ENCODE measurements around the gene GNAQ.

GNAQ gene

DNA sequence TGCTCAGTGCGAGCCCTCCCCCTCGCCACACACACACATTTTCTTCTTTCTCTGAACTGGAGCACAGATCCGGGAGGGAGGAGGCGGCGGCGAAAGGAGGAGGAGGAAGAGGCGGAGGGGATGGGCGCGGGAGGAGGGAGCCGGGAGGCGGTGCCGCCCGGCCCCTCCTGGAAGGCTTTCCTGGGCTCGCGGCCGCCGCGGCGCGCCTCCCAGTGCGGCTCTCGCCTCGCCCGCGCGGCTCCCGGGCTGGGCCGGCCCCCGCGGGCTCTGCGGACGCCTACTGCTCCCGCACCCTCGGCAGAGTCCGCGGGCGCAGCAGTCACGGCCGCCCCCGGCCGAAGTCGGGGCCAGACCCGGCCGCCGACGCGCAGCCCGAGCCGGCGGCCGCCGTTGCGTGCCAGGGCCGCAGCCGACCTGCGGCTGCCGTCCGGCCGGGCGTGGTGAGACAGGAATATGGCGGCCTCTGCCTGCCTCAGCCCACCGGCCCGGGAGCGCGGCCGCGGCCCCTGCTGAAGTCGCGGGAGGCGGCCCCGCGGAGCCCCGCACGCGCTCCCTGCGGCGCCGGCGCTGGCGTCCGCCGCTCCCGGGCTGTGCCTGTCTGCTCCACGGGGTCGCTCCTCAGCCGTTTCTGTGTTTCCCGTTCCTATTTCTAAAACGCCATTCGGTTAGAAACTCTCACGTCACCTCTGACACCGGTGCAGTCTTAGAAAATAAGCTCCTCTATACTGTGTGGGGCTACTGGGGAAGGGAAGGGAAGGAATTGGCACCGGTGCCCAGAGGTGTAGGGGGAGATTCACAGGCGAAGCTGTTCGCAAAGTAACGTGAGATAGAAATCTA, 500 bp upstream of the GNAQ start:
- peak; percentile 97 for DNase-seq

DNA sequence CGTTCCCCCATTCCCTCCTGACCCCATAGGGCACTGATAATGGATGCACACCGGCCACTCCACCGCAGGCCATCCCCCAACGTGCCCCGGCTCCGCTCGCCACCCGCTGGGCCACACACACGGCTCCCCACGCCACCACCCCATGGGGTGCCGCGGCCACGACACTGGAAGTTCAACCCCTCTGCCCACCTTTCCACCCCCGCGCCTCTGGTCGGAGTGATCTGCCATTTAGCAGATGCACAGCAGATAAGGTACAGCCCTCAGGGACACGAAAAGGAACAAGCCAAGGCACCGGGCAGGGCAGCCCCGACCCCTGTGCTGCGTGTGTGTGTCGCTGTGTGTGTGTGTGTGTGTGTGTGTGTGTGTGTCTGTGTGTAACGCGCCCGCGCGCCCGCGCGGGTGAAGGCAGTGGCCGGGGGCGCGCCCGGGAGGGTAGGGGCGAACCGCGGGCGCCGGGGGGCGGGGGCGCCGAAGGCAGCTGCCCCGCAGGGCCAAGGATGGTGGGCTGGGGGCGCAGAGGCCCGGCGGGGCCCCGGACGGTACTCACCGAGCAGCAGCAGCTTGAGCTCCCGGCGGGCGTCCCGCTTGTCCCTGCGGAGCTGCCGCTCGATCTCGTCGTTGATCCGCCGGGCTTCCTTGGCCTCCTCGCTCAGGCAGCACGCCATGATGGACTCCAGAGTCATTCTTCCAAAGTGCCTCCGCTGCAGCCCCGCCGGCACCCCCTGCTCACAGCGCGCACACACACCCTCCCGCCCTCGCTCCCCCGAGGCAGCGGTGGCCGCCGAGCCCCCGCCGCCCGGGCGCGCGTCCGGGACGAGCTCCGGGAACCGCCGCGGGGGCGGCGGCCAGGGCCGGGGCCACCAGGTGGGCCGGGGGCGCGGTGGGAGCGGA, 813 bp downstream of the GNAQ start:
- DNase-seq, result peak; percentile 49

DNA sequence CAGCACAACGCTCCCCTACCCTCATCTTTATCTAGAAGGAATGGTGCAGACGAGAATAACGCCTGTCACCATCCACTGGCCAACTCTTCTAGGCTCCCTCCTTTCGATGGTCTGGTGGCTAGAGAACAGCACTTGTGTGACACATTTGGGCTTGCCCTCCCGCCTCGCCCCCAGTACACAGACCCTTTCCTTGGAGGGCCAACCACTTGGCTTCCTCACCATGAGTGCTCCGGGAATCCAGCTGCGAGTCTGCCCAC, 1.4 kb downstream of the GNAQ start:
- DNase-seq, result peak; percentile 27

DNA sequence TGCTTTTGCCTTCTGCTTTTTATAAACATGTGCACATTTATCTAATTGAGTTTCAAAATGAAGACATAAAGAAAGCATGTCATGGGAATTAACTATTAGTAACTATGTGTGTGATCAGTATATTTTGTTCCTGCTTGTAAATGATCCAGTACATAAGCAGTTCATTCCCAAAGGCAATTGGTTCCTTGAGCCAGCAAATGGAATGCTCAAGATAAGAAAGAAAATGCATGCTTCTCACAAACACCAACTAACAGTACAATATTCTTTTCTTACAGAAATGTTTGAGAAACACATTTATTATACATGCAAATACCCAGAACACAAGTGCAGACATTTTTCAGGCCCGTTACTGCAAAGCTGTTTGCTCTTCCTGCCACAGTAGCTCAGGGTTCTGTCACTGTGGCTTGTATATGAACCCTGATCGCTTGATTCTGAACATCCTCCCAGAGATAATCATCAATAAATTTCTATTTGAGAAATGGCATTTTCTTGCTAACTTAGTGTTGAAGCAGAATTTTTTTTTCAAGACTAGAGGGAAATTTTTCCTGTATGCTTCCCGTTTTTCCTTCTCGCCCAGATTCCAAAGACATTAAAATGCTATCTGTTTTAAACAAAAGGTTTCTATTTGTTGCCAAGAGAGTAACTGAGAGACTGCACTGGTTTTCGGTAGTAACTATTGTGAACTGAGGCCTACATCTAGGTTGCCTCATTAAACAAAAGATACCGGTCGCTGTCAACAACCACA, 1.9 kb downstream of the GNAQ start:
- peak; percentile 28 for DNase-seq

DNA sequence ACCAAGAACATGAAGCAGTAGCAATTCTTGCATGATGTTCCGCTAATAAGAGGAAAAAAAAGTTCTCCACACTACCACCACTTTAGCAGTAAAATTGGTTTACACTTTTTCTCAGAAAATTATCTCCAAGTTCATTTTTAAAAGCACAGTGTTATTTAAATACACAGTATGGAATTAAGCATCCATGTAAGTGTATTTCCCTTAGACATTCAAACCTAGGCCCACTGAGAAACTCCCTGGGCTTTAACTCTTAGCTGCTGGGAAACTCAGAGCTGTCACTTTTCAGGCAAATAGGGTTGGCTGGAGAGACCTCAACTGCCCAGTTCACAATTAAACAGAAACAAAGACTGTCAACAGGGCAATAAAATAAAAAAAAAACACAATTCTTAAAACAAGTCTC, 2.7 kb downstream of the GNAQ start:
- no peak for DNase-seq

DNA sequence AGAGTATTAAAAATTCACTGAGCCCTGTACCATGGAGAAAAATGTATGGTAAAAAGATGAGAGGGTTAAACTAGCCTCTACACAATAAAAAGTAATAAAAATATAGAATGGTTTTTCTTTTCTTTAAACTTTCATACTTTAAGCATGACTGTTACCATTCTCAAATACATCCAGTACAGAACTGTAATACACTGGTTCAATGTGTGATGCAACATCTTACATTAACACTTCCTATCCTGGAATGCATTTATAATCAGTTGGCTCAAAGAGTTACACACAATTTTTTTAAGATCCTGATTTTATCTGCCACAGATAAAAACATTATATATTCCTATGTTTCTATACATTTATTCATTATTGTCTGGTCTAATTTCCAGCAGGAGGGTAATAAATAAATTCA, 4.7 kb downstream of the GNAQ start:
- DNase-seq, result peak; percentile 71

DNA sequence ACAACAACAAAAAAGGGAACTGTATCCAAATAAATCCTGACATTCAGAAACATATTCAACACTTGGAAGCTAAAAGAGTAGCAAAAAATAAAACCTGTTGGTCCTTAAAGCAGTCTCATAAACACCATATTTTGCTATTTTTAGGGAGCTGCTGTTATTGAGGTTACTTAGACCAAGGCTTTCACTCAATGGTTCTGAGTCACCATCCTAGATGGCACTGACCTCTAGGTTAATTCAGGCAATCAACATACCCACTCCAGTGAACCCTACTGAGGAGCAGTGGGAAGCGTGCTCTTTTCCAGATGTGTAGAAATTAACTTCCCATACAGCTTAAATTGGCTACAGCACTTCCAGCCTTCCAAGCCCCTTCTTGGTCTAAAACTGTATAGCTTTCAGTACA, 5.2 kb downstream of the GNAQ start:
- DNase-seq, result peak; percentile 30

DNA sequence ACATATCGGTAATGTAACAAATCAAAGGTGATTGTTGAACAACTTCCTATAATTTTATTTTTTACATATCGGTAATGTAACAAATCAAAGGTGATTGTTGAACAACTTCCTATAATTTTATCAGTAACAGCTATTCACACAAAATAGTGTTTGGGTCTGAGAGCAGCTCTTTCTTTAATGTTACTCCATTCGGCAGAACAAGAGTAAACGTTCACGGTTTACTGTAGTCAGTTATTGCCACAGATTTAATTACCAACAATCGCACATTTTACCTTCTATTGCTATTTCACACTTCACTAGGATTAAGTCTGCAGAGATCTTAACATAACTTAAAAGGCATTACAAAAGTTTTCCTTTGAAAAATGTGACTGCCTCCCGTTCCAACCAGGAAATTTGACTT, 6.4 kb downstream of the GNAQ start:
- DNase-seq, result no peak

DNA sequence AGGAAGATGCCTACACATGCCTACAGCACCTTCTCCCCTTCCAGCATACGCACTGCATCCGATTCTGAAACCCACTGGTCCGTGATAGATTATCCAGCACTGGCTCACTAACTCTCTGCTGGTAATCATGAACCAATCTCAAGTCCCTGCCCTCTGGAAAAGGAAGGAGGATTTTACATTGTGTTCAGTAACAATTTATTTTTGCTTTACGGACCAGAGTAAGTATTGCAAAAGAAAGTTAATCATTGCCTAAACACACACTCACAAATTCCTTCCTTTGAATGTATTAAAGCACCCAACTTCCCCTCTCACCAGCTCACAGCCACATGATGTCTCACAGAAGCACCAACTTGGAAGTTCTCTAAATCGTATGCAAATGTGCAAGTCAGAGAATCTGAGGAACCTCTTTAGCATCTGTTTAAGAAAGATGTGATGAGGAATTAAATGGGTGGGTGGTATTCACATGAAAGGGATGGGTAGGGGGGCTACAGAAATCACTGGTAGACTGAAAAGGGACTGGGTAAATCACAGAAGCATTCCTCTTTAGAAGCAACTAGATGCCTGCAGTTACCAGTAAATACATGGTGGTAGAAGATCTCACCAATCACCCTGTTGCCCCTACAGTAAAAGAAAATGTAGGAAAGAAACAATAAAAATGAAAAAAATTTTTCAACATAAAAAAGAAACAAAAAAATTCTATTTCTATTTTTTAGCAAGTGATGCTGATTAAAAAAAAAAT, 8.4 kb downstream of the GNAQ start:
- DNase-seq, result peak; percentile 64

DNA sequence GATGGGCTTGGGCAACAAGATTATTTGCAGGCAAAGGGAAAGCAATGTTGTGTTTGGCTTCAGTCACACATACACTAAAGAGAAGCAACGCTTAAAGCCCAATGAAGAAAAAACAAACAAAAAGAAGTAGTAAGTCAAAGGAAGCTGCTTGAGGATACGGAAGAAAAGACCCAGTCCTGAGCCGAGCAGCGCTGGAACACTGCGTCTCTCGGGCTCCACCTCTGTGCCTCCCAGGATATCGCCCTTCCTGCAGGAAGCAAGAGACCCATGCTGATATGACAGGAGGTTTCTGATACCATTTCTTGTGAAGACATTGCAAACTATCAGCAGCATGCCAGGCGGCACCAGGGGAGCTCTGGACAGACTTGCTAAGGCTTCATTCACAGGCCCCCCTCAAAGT, 9.9 kb downstream of the GNAQ start:
- no peak for DNase-seq

DNA sequence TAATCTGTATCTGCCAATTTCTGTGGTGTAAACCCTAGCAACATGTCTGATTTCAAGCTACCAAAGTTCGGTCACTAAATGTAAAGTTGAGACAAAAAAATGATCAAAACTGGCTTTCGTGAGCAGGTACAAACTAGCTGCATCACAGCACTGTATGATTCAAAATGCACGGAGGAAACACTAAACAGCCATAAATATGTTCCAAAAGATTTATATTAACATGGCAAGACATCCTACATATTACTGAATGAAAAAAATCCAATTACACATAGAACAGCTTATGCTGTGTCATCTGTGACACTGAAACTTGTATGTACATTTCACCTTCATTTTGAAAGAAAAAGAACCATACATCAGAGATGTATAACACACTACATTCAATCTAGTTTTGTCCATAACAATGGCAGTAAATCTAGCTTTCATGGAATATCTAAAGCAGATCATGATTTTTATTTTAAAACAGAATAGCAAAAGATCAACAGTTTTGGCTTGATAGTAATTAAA, 14.4 kb downstream of the GNAQ start:
- no peak for DNase-seq

DNA sequence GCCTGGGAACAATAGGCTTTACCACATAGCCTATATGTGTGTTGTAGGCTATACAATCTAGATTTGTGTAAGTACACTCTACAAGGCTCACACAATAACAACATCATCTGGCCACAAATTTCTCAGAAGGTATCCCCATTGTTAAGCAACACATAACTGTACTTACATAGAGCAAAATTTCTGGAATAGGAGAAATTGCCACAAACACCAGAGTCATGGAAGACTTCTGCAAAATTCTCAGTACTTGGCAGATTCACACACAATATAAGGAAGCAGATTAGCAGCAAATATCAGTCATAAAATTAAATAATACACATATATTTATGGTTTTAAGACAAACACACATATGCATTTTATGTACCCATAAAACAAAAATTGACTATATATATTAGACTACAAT, 16.4 kb downstream of the GNAQ start:
- no peak for DNase-seq

DNA sequence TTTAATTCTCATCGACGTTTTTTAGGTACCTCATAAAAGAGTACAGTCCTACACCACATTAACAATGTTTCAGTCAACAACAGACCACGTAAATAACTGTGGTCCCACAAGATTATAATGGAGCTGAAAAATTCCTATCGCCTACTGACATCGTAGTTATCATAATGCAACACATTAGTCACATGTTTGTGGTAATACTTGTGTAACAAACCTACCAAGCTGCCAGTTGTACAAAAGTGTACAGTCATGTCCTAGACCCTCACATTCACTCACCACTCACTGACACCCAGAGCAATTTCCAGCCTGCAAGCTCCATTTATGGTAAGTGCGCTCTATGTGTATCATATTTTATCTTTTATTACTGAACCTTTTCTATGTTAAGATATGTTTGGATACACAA, 16.8 kb downstream of the GNAQ start:
- DNase-seq, result peak; percentile 69

DNA sequence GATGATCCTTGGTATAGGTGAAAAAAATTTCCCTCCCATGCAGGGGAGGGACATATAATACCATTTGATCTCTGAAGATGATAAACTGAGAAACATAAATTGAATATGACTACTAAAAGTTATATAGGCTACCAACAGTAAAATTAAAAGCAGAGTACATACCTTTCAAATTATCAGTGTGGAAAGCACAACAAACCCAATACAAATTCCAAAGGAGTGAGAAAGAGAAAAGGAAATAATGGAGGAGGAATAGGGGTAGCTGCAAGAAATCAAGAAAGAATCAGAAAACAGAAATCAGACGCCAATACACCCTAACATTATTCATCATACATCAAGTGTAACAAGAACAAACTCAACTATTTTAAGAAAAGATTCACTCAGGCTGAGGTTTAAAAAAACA, 17.7 kb downstream of the GNAQ start:
- peak; percentile 76 for DNase-seq

DNA sequence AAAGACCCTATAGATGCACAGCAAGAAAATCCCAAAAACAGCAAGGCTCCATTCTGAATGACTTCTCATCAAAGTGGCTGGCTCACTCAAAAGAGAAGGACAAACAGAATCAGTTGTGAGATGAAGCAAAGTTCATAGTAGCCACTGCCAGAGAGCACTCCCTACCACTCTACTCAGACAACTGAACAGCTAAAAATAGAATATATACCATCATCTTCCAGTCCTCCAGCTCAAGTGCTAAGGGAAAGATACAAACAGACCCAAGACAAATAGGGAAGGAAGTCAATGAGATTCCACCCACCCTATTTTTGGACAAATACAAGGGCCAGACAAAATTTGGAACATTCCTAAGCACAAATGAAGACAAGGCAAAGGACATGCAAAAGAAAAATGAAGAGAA, 20.6 kb downstream of the GNAQ start:
- peak; percentile 77 for DNase-seq

DNA sequence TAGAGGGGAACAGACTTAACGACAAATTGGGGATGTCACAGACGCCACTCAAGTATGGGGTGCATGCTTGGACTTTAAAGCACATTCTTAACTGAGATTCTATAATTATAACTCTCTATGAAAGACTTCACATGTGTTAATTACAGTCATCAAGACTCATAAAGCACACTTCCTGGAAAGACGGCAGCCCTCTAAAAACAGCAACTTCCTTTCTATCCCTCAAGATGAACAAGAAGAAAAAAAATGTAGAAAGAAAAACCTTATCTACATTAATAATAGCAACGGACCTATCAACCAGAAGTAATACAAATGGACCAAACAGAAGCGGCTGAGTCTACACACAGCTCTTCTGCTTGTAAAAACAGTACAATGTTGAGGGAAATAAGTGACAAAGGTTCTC, 21.2 kb downstream of the GNAQ start:
- no peak for DNase-seq

DNA sequence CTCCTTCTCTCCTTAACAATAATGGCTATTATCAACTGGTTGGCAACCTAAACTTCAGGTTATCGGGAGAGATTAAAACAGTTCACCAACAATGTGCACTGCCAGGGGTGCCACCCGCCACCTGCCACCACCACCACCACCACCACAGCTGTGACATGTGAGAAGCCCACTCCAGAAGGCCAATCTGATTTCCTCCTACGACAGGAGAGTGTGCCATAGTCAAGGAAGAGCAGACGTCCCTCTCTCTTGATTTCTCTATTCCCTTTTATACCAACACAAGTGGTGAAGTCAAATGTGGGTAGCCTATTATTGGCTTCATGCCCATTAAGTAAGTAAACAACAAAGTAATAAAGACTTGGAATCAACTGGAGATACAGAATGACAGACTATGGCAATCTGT, 22.4 kb downstream of the GNAQ start:
- no peak for DNase-seq

DNA sequence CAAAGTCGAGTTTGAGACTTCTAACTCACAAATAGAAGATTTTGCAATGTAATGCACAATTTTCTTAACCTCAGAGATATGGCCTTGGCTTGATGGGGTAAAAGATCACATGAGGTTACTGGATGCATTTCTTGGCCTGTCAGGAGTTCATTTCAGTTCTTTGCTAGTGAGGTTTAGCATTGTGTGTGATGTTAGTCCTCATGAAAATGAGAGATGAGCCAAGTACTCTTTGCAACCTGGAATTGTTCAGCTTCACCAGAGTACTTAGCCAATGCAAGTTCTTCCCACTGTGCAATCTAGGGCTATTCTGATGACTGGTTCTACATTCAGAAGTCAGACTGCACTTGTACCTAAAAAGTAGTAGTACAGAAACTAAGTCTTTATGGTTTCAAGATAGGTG, 24.9 kb downstream of the GNAQ start:
- DNase-seq, result no peak

DNA sequence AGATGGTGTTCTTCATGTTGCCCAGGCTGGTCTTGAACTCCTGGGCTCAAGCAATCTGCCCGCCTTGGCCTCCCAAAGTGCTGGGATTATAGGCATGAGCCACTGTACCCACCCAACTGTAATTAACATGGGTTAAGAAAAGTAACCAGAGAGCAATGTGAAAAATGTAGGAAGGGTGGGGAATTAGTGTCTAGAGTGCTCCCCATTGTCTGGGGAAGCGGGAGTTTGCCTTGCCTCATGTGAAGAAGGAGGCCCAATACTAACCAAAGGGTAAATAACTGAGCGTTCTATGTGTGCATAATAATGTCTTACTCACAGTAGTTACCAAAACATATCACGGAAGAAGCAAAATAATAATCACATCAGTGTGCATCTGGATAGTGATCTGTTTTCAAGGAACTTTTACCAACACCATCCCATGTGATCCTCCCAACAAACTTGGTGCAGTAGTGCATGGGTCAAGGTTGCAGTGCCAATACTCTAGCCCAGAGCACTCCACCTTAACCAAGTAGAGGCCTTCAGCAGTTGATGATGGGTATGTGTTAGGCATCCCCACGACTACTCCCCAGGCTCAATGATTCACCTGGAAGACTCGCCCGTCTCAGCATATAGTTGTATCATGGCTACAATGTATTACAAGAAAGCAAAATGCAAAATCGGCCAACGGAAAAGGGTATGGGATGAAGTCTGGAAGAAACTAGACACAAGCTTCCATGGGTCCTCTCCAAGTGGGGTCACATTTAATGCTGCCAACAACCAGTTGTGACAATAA, 26.2 kb downstream of the GNAQ start:
- DNase-seq, result peak; percentile 45

DNA sequence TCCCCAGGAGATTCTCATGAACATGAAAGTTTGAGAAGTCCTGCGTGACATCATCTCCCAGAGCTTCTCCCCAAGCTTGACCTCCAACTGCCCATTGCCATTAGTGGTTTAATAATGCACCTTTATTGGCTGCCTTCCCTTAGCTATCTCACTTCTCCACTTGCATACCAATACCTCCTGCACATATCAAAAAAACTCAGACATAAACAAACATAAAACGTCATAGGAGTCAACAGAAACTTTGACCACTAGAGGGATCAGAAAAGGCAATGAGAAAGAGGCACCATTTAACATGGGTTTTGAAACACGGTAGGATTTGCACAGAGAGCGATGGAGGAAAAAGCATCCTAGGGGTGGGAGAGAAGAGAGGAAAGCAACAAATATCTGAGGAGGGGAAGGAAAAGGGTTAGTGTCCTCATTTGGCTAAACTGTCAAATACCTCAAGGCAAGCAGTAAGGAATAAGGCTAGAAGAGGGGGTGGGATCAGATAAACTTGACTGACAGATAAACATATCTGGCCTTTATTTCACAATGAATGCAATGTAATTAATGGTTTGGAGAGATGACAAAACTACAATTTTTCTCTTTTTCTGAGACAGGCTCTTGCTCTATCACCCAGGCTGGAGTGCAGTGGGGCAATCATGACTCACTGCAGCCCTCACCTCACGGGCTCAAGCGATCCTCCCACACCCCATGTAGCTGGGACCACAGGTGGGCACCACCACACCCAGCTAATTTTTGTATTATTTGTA, 27.0 kb downstream of the GNAQ start:
- DNase-seq, result no peak

DNA sequence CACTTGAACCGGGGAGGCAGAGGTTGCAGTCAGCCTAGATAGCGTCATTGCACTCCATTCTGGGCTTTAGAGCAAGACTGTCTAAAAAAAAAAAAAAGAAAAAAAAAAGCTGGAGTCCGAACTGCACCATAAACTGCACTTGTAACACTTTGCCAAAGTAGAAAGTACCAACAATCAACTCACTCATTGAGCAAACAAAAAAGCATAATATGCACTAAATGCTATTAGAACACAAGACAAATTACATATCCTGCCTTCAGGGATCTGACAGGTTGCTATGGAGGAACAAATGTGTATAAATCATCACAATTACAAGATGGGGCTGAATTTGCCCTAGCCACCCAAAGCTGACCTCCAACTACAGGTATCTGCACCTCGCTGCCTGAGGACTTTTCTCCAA, 27.9 kb downstream of the GNAQ start:
- no peak for DNase-seq
